Peyer's patch (tissue), 4 donors: ENCODE results near the gene GPR15. TPM values are rescaled to one million over a fixed set of nuclear protein-coding genes. Genes with fewer than 3 reads are reported as not detected.

Experiments used
- DNase-seq, 3 donors: peaks; one replicate each; pipeline ENCODE4 v3.0.0-alpha.2; 2017 to 2019
- H3K27ac ChIP-seq, 4 donors: fragments of 200-600 bp; sonication (generic); one replicate each; pipeline ENCODE4 v1.5.1; 2016 to 2019
- H3K27me3 ChIP-seq, 2 donors: fragments of 200-600 bp; sonication (generic); one replicate each; pipeline ENCODE4 v1.5.1; 2019
- H3K36me3 ChIP-seq, 3 donors: fragments of 200-600 bp; sonication (generic); one replicate each; pipeline ENCODE4 v1.5.1; 2016 to 2019
- H3K4me1 ChIP-seq, 4 donors: fragments of 200-600 bp; sonication (generic); one replicate each; pipeline ENCODE4 v1.5.1; 2016 to 2019
- H3K4me3 ChIP-seq, 4 donors: fragments of 200-600 bp; sonication (generic); 1 replicate in 3 of 4; 2 replicates in 1 of 4; pipeline ENCODE4 v1.5.1; 2016 to 2019; ENCODE audit warnings: mild to moderate bottlenecking in 1 of 4
- H3K9me3 ChIP-seq, 4 donors: fragments of 200-600 bp; sonication (generic); one replicate each; pipeline ENCODE4 v1.5.1; 2016 to 2019; ENCODE audit warnings: mild to moderate bottlenecking in 1 of 4
- CTCF ChIP-seq, 6 experiments: fragments of 450-650 bp in 4 of 6; fragments of 200-600 bp in 2 of 6; sonication (generic) in 1 of 6; IDR thresholded peaks; one replicate each; pipeline ENCODE4 v1.5.1; 2017 to 2019; ENCODE audit warnings: antibody characterized with exemption in 6 of 6, mild to moderate bottlenecking in 3 of 6, moderate library complexity in 1 of 6
- POLR2A ChIP-seq, 2 donors: fragments of 450-650 bp; IDR thresholded peaks; one replicate each; pipeline ENCODE4 v1.5.1; 2017; ENCODE audit warnings: antibody characterized with exemption in 2 of 2, mild to moderate bottlenecking in 2 of 2, moderate library complexity in 2 of 2
- total RNA-seq, 4 donors: library from RNA; depleted of rRNA; stranded (reverse); fragments of >200 nt; gene quantifications; one replicate each; pipeline ENCODE4 v1.1.0, GENCODE V29; 2016

GPR15 gene
- total RNA-seq, 4 donors from 2014 or later: 1.2 to 26.4 (median 5.1) TPM; not detected in 1

GRCh38 chr3:98513091-98513511 is 18.7 kb upstream of the GPR15 start:
- no peaks in the 10 kb centered on the region for H3K4me1 ChIP-seq
- no peaks in the 10 kb centered on the region for H3K27me3 ChIP-seq
- H3K9me3 ChIP-seq: no peaks in the 10 kb centered on the region
- peaks cover 0 to 37% (median 0%) of the 10 kb centered on the region in 3 donors for H3K36me3 ChIP-seq
- no peak for DNase-seq
- no peak overlapping the region for H3K27ac ChIP-seq
- TF ChIP-seq CTCF (IDR thresholded peaks at IDR 0.05) (no peak), POLR2A (IDR thresholded peaks at IDR 0.05) (no peak)
- H3K4me3 ChIP-seq: no peak overlapping the region

- Histone ChIP-seq H3K9me3 (no peaks in the 10 kb centered on the region), H3K36me3 (peaks cover 0 to 42% (median 0%) of the 10 kb centered on the region in 3 donors), H3K4me3 (no peak overlapping the region), H3K4me1 (no peaks in the 10 kb centered on the region), H3K27ac (no peak overlapping the region), H3K27me3 (no peaks in the 10 kb centered on the region)
- TF ChIP-seq CTCF (IDR thresholded peaks at IDR 0.05) (no peak), POLR2A (IDR thresholded peaks at IDR 0.05) (no peak)
- DNase-seq: no peak
Measured at GRCh38 chr3:98513736-98514135, 18.0 kb upstream of the GPR15 start.

GRCh38 chr3:98514948-98515347 is 16.8 kb upstream of the GPR15 start:
- H3K27ac ChIP-seq: no peak overlapping the region
- H3K9me3 ChIP-seq: no peaks in the 10 kb centered on the region
- no peaks in the 10 kb centered on the region for H3K27me3 ChIP-seq
- no peaks in the 10 kb centered on the region for H3K4me1 ChIP-seq
- no peak overlapping the region for H3K4me3 ChIP-seq
- TF ChIP-seq CTCF (IDR thresholded peaks at IDR 0.05): no peak
- no peak for TF ChIP-seq POLR2A (IDR thresholded peaks at IDR 0.05)
- no peak for DNase-seq
- H3K36me3 ChIP-seq: peaks cover 0 to 54% (median 0%) of the 10 kb centered on the region in 3 donors

GRCh38 chr3:98518816-98519215 is 13.0 kb upstream of the GPR15 start:
- Histone ChIP-seq H3K4me3 (no peak overlapping the region), H3K36me3 (peaks cover 0 to 62% (median 0%) of the 10 kb centered on the region in 3 donors)
- no peak for TF ChIP-seq CTCF (IDR thresholded peaks at IDR 0.05)
- no peak for TF ChIP-seq POLR2A (IDR thresholded peaks at IDR 0.05)

GRCh38 chr3:98519351-98519750 is 12.4 kb upstream of the GPR15 start:
- no peak for TF ChIP-seq CTCF (IDR thresholded peaks at IDR 0.05)
- TF ChIP-seq POLR2A (IDR thresholded peaks at IDR 0.05): no peak
- Histone ChIP-seq H3K36me3 (peaks cover 0 to 60% (median 0%) of the 10 kb centered on the region in 3 donors), H3K4me3 (no peak overlapping the region), H3K9me3 (no peaks in the 10 kb centered on the region), H3K4me1 (peaks cover 0 to 12% (median 5%) of the 10 kb centered on the region in 4 donors), H3K27ac (no peak overlapping the region), H3K27me3 (no peaks in the 10 kb centered on the region)
- DNase-seq: no peak

More at GRCh38 chr3:98518816-98519215, 13.0 kb upstream of the GPR15 start:
- no peak for DNase-seq
- no peaks in the 10 kb centered on the region for H3K9me3 ChIP-seq
- no peak overlapping the region for H3K27ac ChIP-seq
- peaks cover 0 to 12% (median 5%) of the 10 kb centered on the region in 4 donors for H3K4me1 ChIP-seq
- no peaks in the 10 kb centered on the region for H3K27me3 ChIP-seq
